ENCODE measurements around the gene TOP2A.
A peak's percentile ranks its signal among the peaks of the same experiment; 100 is the strongest.

The TOP2A gene

GRCh38 chr17:40450175-40450574 lies 32.5 kb upstream of the TOP2A start:
- Histone ChIP-seq H3K9me3 (ENCODE audit: control insufficient read depth, insufficient read depth, low read depth, low read length) (no peaks in the 10 kb centered on the region), H3K27ac (ENCODE audit: low read depth, low read length) (no peak overlapping the region), H3K36me3 (ENCODE audit: control insufficient read depth, insufficient read depth, low read length) (peaks cover 29% of the 10 kb centered on the region), H3K4me3 (ENCODE audit: low read depth, low read length) (no peak overlapping the region), H3K4me1 (ENCODE audit: control insufficient read depth, insufficient read depth, low read length) (peaks cover 33% of the 10 kb centered on the region), H3K27me3 (ENCODE audit: control insufficient read depth, insufficient read depth, low read length) (no peaks in the 10 kb centered on the region), H3K9ac (ENCODE audit: low read length) (no peak overlapping the region)

DNA sequence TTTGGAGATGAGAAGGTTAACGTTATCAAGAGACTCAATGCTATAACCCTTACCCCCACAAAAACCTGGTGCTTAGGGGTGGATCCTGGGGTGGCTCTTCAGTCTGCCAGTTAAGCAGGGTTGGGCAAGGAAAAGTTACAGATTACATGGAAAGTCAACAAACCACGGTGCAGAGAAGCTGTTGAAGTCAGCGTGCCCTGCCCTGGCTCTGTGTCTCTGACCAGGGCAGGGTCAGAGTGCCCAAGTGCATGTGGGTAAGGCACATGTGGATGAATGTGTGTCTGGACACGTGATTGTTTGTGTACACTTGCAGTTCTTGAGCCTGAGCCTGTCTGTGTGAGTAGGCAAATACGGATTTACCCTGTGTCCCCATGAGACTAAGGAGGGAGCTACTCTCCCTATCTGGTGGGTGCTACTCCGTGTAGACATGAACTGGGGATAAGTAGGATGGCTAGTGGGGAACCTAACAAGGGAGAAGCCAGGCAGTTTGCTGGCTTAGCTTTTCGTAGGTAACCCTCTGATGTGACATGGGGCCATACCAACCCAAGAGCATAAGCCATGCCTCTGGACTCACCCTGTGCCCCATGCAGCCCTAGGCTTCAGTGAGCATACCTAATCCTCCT lies 31.1 kb upstream of the TOP2A start:
- Histone ChIP-seq H3K4me1 (ENCODE audit: control insufficient read depth, insufficient read depth, low read length) (peaks cover 43% of the 10 kb centered on the region), H3K27ac (ENCODE audit: low read depth, low read length) (no peak overlapping the region), H3K4me3 (ENCODE audit: low read depth, low read length) (no peak overlapping the region), H3K9me3 (ENCODE audit: control insufficient read depth, insufficient read depth, low read depth, low read length) (no peaks in the 10 kb centered on the region), H3K27me3 (ENCODE audit: control insufficient read depth, insufficient read depth, low read length) (no peaks in the 10 kb centered on the region), H3K36me3 (ENCODE audit: control insufficient read depth, insufficient read depth, low read length) (peaks cover 18% of the 10 kb centered on the region), H3K9ac (ENCODE audit: low read length) (no peak overlapping the region)

- Histone ChIP-seq H3K4me1 (ENCODE audit: control insufficient read depth, insufficient read depth, low read length) (peaks cover 42% of the 10 kb centered on the region), H3K9ac (ENCODE audit: low read length) (no peak overlapping the region), H3K9me3 (ENCODE audit: control insufficient read depth, insufficient read depth, low read depth, low read length) (no peaks in the 10 kb centered on the region), H3K27me3 (ENCODE audit: control insufficient read depth, insufficient read depth, low read length) (no peaks in the 10 kb centered on the region), H3K4me3 (ENCODE audit: low read depth, low read length) (no peak overlapping the region), H3K36me3 (ENCODE audit: control insufficient read depth, insufficient read depth, low read length) (peaks cover 12% of the 10 kb centered on the region), H3K27ac (ENCODE audit: low read depth, low read length) (no peak overlapping the region)
Observed at GRCh38 chr17:40448213-40448638, 30.5 kb upstream of the TOP2A start.

GRCh38 chr17:40447806-40448205 lies 30.1 kb upstream of the TOP2A start:
- H3K27me3 ChIP-seq (ENCODE audit: control insufficient read depth, insufficient read depth, low read length), result no peaks in the 10 kb centered on the region
- H3K27ac ChIP-seq (ENCODE audit: low read depth, low read length), result no peak overlapping the region
- no peak overlapping the region for H3K9ac ChIP-seq (ENCODE audit: low read length)
- no peak overlapping the region for H3K4me3 ChIP-seq (ENCODE audit: low read depth, low read length)
- no peaks in the 10 kb centered on the region for H3K9me3 ChIP-seq (ENCODE audit: control insufficient read depth, insufficient read depth, low read depth, low read length)
- H3K4me1 ChIP-seq (ENCODE audit: control insufficient read depth, insufficient read depth, low read length), result peaks cover 43% of the 10 kb centered on the region
- H3K36me3 ChIP-seq (ENCODE audit: control insufficient read depth, insufficient read depth, low read length), result peaks cover 8% of the 10 kb centered on the region

GRCh38 chr17:40447148-40447644 lies 29.5 kb upstream of the TOP2A start:
- Histone ChIP-seq H3K27me3 (ENCODE audit: control insufficient read depth, insufficient read depth, low read length) (no peaks in the 10 kb centered on the region), H3K9me3 (ENCODE audit: control insufficient read depth, insufficient read depth, low read depth, low read length) (no peaks in the 10 kb centered on the region), H3K4me1 (ENCODE audit: control insufficient read depth, insufficient read depth, low read length) (peaks cover 47% of the 10 kb centered on the region), H3K36me3 (ENCODE audit: control insufficient read depth, insufficient read depth, low read length) (0 out of 2 replicates have a peak, but pooled peaks cover 4% of the 10 kb centered on the region), H3K9ac (ENCODE audit: low read length) (no peak overlapping the region), H3K27ac (ENCODE audit: low read depth, low read length) (no peak overlapping the region), H3K4me3 (ENCODE audit: low read depth, low read length) (no peak overlapping the region)

- H3K4me3 ChIP-seq (ENCODE audit: low read depth, low read length), result peak overlapping the region; percentile 75
- H3K27me3 ChIP-seq (ENCODE audit: control insufficient read depth, insufficient read depth, low read length), result no peaks in the 10 kb centered on the region
- 0 out of 2 replicates have a peak, but pooled peaks cover 4% of the 10 kb centered on the region for H3K36me3 ChIP-seq (ENCODE audit: control insufficient read depth, insufficient read depth, low read length)
- peaks cover 47% of the 10 kb centered on the region for H3K4me1 ChIP-seq (ENCODE audit: control insufficient read depth, insufficient read depth, low read length)
- no peaks in the 10 kb centered on the region for H3K9me3 ChIP-seq (ENCODE audit: control insufficient read depth, insufficient read depth, low read depth, low read length)
- H3K9ac ChIP-seq (ENCODE audit: low read length), result no peak overlapping the region
- no peak overlapping the region for H3K27ac ChIP-seq (ENCODE audit: low read depth, low read length)
Observed at GRCh38 chr17:40445751-40446468, 28.2 kb upstream of the TOP2A start.

- no peak overlapping the region for H3K27ac ChIP-seq (ENCODE audit: low read depth, low read length)
- peaks cover 44% of the 10 kb centered on the region for H3K4me1 ChIP-seq (ENCODE audit: control insufficient read depth, insufficient read depth, low read length)
- H3K27me3 ChIP-seq (ENCODE audit: control insufficient read depth, insufficient read depth, low read length), result no peaks in the 10 kb centered on the region
- H3K4me3 ChIP-seq (ENCODE audit: low read depth, low read length), result peak overlapping the region; percentile 75
- H3K36me3 ChIP-seq (ENCODE audit: control insufficient read depth, insufficient read depth, low read length), result 0 out of 2 replicates have a peak, but pooled peaks cover 4% of the 10 kb centered on the region
- H3K9ac ChIP-seq (ENCODE audit: low read length), result peak overlapping the region; percentile 59
- H3K9me3 ChIP-seq (ENCODE audit: control insufficient read depth, insufficient read depth, low read depth, low read length), result no peaks in the 10 kb centered on the region
Observed at GRCh38 chr17:40443988-40444899, 26.5 kb upstream of the TOP2A start.

- H3K36me3 ChIP-seq (ENCODE audit: control insufficient read depth, insufficient read depth, low read length), result no peaks in the 10 kb centered on the region
- H3K27me3 ChIP-seq (ENCODE audit: control insufficient read depth, insufficient read depth, low read length), result no peaks in the 10 kb centered on the region
- H3K4me1 ChIP-seq (ENCODE audit: control insufficient read depth, insufficient read depth, low read length), result peaks cover 36% of the 10 kb centered on the region
- H3K9me3 ChIP-seq (ENCODE audit: control insufficient read depth, insufficient read depth, low read depth, low read length), result no peaks in the 10 kb centered on the region
- H3K9ac ChIP-seq (ENCODE audit: low read length), result peak within 1 kb of the TSS; percentile 64
- H3K4me3 ChIP-seq (ENCODE audit: low read depth, low read length), result peak within 1 kb of the TSS; percentile 75
- H3K27ac ChIP-seq (ENCODE audit: low read depth, low read length), result peak within 1 kb of the TSS; percentile 79; the same call in 1 of the 2 replicates
Observed at GRCh38 chr17:40443196-40443987, 25.7 kb upstream of the TOP2A start, which contains the start of gene IGFBP4. IGFBP4 (plus strand) TSS chr17:40443450; CDS start chr17:40443736, 286 bp downstream.

GRCh38 chr17:40442392-40443195 lies 24.9 kb upstream of the TOP2A start:
- Histone ChIP-seq H3K9ac (ENCODE audit: low read length) (peak overlapping the region; percentile 64), H3K4me1 (ENCODE audit: control insufficient read depth, insufficient read depth, low read length) (peaks cover 36% of the 10 kb centered on the region), H3K27ac (ENCODE audit: low read depth, low read length) (peak overlapping the region; percentile 79; the same call in 1 of the 2 replicates), H3K9me3 (ENCODE audit: control insufficient read depth, insufficient read depth, low read depth, low read length) (no peaks in the 10 kb centered on the region), H3K36me3 (ENCODE audit: control insufficient read depth, insufficient read depth, low read length) (no peaks in the 10 kb centered on the region), H3K4me3 (ENCODE audit: low read depth, low read length) (peak overlapping the region; percentile 75), H3K27me3 (ENCODE audit: control insufficient read depth, insufficient read depth, low read length) (no peaks in the 10 kb centered on the region)

Measured in HUES6 (cell line).